Measurements from ENCODE around the gene BICC1.
"Not testable (repeated sequence)": the region's sequence is repeated elsewhere in the genome, so short reads cannot be mapped to it uniquely, and the experiment has no call there.

Gene BICC1

DNA sequence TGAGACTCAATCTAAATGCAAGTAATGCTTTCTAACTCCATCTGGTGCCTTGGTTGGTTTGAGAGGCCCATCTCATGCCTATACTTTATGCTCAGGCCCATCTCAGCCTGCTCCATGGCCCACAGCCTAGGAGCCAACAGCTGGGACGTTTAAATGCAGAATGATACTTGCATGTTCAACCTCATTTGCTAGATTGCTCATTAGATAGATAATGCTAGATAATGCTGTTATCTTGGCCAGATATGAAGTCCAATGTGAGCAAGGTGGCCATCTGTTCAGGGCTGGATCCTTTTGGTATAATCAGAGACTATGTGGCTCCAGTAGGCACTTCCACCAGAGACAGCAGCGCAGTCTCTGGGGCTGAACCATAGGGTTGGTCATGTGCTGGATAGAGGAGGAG lies 342.1 kb downstream of the BICC1 start:
- no peak for DNase-seq (ENCODE audit: low read depth)

DNA sequence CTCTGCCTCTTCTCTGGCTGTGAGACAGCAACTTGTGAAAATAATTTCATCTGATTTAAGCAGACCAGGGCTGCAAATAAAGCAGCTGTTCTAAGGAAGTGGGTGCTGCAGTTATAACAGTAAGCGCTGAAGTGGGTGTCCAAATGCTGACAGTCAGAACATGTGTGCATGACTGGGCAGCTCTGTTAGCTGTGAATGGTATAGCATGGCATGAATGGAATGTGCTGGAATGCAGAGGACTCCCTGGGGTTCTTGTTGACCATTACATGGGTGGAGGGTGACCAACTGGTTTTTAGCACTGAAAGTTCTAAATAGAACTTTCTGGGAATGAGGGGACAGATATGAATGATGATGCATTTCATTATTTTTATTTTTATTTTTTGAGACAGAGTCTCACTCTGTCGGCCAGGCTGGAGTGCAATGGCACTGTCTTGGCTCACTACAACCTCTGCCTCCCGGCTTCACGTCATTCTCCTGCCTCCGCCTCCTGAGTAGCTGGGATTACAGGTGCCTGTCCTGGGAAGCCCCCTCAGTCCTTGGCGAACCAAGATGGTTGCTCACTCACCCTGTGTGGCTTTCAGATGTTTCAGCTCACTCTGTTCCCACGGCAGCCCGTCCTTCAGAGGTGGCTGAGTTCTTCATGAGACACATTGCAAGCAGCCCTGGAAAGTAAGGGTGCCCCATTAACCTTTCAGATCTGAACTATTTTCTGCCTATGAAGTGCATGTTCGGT lies 344.0 kb downstream of the BICC1 start:
- DNase-seq (ENCODE audit: low read depth), result peak; percentile 97

- DNase-seq (ENCODE audit: low read depth), result no peak
Measured at GRCh38 chr10:58857251-58857805, 344.7 kb downstream of the BICC1 start.

DNA sequence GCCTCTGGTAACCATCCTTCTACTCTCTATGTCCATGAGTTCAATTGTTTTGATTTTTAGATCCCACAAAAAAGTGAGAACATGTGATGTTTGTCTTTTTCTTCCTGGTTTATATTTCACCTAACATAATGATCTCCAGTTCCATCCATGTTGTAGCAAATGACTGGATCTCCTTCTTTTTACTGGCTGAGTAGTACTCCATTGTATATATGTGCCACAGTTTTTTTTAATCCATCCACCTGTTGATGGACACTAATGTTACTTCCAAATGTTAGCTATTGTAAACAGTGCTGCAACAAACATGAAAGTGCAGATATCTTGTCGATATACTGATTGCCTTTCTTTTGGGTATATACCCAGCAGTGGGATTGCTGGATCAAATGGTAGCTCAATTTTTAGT lies 345.5 kb downstream of the BICC1 start:
- not testable (repeated sequence) for DNase-seq (ENCODE audit: low read depth)

DNA sequence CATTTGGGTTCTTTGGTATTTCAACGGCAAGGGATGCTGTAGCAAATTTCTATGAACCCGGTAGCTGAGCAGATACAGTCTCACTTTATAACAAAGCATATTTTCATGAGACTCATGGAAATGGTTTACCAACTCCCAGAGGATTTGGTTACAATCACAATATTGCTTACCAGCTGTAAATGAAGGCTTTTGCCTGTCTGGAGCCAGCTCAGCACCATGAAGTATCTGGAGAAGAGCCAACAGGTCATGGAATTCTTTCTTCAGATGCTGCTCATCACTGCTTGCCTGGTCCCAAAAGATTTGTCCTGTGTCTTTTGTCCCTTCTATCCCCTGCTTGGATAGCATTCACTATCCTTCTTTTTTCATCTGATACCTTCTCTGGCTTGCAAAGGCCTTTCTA lies 346.9 kb downstream of the BICC1 start:
- DNase-seq (ENCODE audit: low read depth), result peak; percentile 48

DNA sequence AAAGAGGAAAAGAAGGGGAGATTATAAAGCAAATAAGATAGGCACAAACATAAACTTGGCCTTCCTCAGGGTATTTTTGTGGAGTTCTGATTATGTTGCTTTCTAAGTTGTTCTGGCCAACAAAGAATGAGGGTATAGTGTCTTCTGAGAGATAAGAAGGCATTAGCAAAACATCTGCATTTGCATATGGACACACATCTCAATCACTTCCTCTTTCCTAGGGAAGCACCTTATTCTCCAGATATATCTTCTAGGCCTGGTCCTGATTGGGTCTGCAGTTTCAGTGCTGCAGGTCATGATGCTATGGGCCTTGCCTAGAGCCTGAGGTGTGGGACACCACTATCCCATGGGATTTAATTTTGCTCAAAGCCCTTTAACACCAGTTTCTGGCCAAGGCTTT lies 355.0 kb downstream of the BICC1 start:
- no peak for DNase-seq (ENCODE audit: low read depth)

GRCh38 chr10:58868736-58869435 lies 356.2 kb downstream of the BICC1 start:
- no peak for DNase-seq (ENCODE audit: low read depth)

DNA sequence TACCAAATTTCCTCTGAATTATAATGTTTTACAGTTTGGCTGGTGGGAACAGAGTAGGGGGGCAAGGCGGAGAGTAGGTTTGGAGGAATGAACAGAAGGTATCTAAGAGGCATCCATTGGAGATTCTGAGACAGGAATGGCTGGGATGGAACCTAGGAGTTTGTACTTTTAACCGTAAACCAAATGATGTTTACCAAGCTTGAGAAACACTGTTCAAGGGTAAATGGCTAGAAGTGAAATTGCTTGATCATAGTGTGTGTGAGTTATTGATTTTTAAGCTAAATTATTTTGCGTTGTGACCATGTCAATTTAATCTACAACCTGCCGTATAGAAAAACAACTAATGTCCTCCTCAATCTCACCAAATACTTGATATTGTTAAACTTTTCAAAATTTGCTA lies 357.4 kb downstream of the BICC1 start:
- no peak for DNase-seq (ENCODE audit: low read depth)

GRCh38 chr10:58873161-58873560 lies 360.5 kb downstream of the BICC1 start:
- DNase-seq (ENCODE audit: low read depth), result no peak

Measured in fibroblast of gingiva (primary cell).